ENCODE results near the gene ANKRD40. TPM values are rescaled to one million over a fixed set of nuclear protein-coding genes. Genes with fewer than 3 reads are reported as not detected.
"Not testable (repeated sequence)": the region's sequence is repeated elsewhere in the genome, so short reads cannot be mapped to it uniquely, and the experiment has no call there.

Gene ANKRD40
- total and polyA plus RNA-seq, 3 experiments from 2014 or later = 6.6 to 48.5 (median 48.2) TPM

GRCh38 chr17:50731575-50732460, 24.1 kb upstream of the ANKRD40 start:
- Mint-ChIP-seq H3K4me3 (peak overlapping the region in 6 of 7 donors; percentile 14 to 84 (median 46)), H3K4me1 (peaks cover 62 to 87% (median 86%) of the 10 kb centered on the region in 3 donors), H3K27ac (peak overlapping the region; percentile 8 to 93 (median 64)), H3K9me3 (no peaks in the 10 kb centered on the region), H3K36me3 (peaks cover 0 to 20% (median 1%) of the 10 kb centered on the region in 3 donors), H3K27me3 (no peaks in the 10 kb centered on the region)
- DNase-seq = no peak
- Histone ChIP-seq H3K36me3 (ENCODE audit: insufficient read depth, low read length) (peaks cover under 1% of the 10 kb centered on the region), H3K27ac (ENCODE audit: low read depth, low read length) (no peak overlapping the region), H3K4me1 (ENCODE audit: insufficient read depth, low read length) (peaks cover 62% of the 10 kb centered on the region), H3K9me3 (ENCODE audit: low read length) (no peaks in the 10 kb centered on the region), H3K4me3 (ENCODE audit: low read length) (peak overlapping the region; percentile 14), H3K27me3 (ENCODE audit: insufficient read depth, low read length, poor library complexity, severe bottlenecking) (no peaks in the 10 kb centered on the region)
- ChIA-PET CTCF (interaction anchor here (0.6 to 1.3 kb wide), 4 partner anchors 21 to 531 kb away, joined by 3 to 4 read pairs (median 3); partner anchors contain the start of gene COL1A1), POLR2A (no interaction called here)

GRCh38 chr17:50728881-50729765, 21.4 kb upstream of the ANKRD40 start:
- no peak for DNase-seq
- H3K27me3 ChIP-seq (ENCODE audit: insufficient read depth, low read length, poor library complexity, severe bottlenecking) = no peaks in the 10 kb centered on the region
- Mint-ChIP-seq H3K4me1 (peaks cover 53 to 84% (median 77%) of the 10 kb centered on the region in 3 donors), H3K27ac (peak overlapping the region in 5 of 8 donors; percentile 10 to 60 (median 22)), H3K27me3 (no peaks in the 10 kb centered on the region), H3K36me3 (peaks cover 0 to 17% (median 1%) of the 10 kb centered on the region in 3 donors), H3K4me3 (peak overlapping the region in 2 of 7 donors; percentile 24 to 76), H3K9me3 (no peaks in the 10 kb centered on the region)
- H3K4me3 ChIP-seq (ENCODE audit: low read length) = no peak overlapping the region
- ChIA-PET CTCF (interaction anchor here (1.3 kb wide), 1 partner anchor 12 kb away, joined by 3 read pairs; no protein-coding TSS in a partner anchor), POLR2A (no interaction called here)
- H3K36me3 ChIP-seq (ENCODE audit: insufficient read depth, low read length) = no peaks in the 10 kb centered on the region
- no peak overlapping the region for H3K27ac ChIP-seq (ENCODE audit: low read depth, low read length)
- H3K9me3 ChIP-seq (ENCODE audit: low read length) = no peaks in the 10 kb centered on the region
- peaks cover 69% of the 10 kb centered on the region for H3K4me1 ChIP-seq (ENCODE audit: insufficient read depth, low read length)

GRCh38 chr17:50728112-50728429, 20.4 kb upstream of the ANKRD40 start:
- no peak for DNase-seq
- H3K4me3 Mint-ChIP-seq = peak overlapping the region in 1 of 7 donors; percentile 86

DNA sequence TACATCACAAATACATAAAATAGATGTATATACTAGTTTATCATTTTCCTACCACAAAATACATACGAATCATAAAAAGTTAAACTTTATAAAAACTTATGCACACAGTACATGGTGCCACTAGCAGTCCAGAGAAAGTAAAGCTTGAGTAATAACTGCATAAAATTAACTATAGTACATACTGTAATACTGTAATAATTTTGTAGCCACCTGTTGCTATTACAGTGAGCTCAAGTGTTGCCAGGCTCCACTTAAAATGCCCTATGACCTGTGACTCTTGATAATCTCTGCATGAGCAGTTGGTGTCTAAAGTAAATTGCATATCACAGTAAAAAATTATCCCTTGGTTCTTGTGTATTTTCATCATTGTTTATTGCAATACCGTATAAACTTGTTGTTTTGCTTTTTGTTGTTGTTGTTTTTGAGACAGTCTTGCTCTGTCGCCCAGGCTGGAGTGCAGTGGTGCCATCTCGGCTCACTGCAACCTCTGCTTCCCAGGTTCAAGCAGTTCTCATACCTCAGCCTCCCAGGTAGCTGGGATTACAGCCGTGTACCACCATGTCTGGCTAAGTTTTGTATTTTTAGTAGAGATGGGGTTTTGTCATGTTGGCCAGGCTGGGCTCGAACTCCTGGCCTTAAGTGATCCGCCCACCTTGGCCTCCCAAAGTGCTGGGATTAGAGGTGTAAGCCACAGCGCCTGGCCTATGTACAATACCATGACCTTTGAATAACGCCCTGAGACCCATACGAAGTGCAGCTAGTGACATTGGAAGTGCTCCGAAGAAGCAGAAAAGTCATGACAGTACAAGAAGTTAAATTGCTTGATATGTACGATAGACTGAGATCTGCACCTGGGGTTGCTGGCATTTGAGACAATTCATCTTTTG, 18.3 kb upstream of the ANKRD40 start:
- CTCF ChIA-PET = interaction anchor here (0.6 to 1.3 kb wide), 2 partner anchors 21 to 57 kb away, joined by 3 to 4 read pairs; no protein-coding TSS in a partner anchor
- Histone ChIP-seq H3K9me3 (ENCODE audit: low read length) (no peaks in the 10 kb centered on the region), H3K4me3 (ENCODE audit: low read length) (no peak overlapping the region), H3K36me3 (ENCODE audit: insufficient read depth, low read length) (no peaks in the 10 kb centered on the region), H3K27me3 (ENCODE audit: insufficient read depth, low read length, poor library complexity, severe bottlenecking) (no peaks in the 10 kb centered on the region), H3K27ac (ENCODE audit: low read depth, low read length) (no peak overlapping the region), H3K4me1 (ENCODE audit: insufficient read depth, low read length) (peaks cover 78% of the 10 kb centered on the region)
- H3K36me3 Mint-ChIP-seq = peaks cover 0 to 24% (median 1%) of the 10 kb centered on the region in 3 donors
- no peaks in the 10 kb centered on the region for H3K9me3 Mint-ChIP-seq
- H3K4me1 Mint-ChIP-seq = peaks cover 53 to 90% (median 81%) of the 10 kb centered on the region in 3 donors
- no peaks in the 10 kb centered on the region for H3K27me3 Mint-ChIP-seq
- peak overlapping the region; percentile 8 to 55 (median 36) for H3K4me3 Mint-ChIP-seq
- no peak for DNase-seq
- H3K27ac Mint-ChIP-seq = no peak overlapping the region
- POLR2A ChIA-PET = interaction anchor here (0.6 to 0.7 kb wide), 2 partner anchors 18 kb away, joined by 3 to 4 read pairs; no protein-coding TSS in a partner anchor

More at GRCh38 chr17:50728112-50728429, 20.4 kb upstream of the ANKRD40 start:
- Mint-ChIP-seq H3K9me3 (no peaks in the 10 kb centered on the region), H3K27ac (no peak overlapping the region), H3K36me3 (peaks cover 0 to 18% (median 1%) of the 10 kb centered on the region in 3 donors), H3K4me1 (peaks cover 56 to 91% (median 82%) of the 10 kb centered on the region in 3 donors), H3K27me3 (no peaks in the 10 kb centered on the region)
- Histone ChIP-seq H3K4me3 (ENCODE audit: low read length) (no peak overlapping the region), H3K27me3 (ENCODE audit: insufficient read depth, low read length, poor library complexity, severe bottlenecking) (no peaks in the 10 kb centered on the region), H3K4me1 (ENCODE audit: insufficient read depth, low read length) (peaks cover 79% of the 10 kb centered on the region), H3K27ac (ENCODE audit: low read depth, low read length) (no peak overlapping the region), H3K9me3 (ENCODE audit: low read length) (no peaks in the 10 kb centered on the region), H3K36me3 (ENCODE audit: insufficient read depth, low read length) (no peaks in the 10 kb centered on the region)
- ChIA-PET POLR2A (interaction anchor here (0.6 to 0.8 kb wide), 2 partner anchors 10 to 12 kb away, joined by 3 read pairs; no protein-coding TSS in a partner anchor), CTCF (interaction anchor here (1.3 kb wide), 1 partner anchor 11 kb away, joined by 3 read pairs; no protein-coding TSS in a partner anchor)

DNA sequence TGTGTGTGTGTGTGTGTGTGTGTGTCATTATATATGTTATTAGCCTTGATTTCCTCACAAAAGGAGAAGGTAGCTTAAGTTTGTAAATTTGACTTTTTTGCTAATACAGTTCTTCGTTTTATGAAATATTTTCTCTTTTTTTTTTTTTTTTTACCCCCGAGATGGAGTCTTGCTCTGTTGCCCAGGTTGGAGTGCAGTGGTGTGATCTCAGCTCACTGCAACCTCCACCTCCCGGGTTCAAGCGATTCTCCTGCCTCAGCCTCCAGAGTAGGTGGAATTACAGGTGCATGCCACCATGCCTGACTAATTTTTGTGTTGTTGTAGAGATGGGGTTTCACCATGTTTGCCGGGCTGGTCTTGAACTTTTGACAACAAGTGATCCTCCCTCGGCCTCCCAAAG, 16.9 kb upstream of the ANKRD40 start:
- H3K9me3 ChIP-seq (ENCODE audit: low read length); H3K27me3 ChIP-seq (ENCODE audit: insufficient read depth, low read length, poor library complexity, severe bottlenecking); H3K36me3 ChIP-seq (ENCODE audit: insufficient read depth, low read length); H3K27ac ChIP-seq (ENCODE audit: low read depth, low read length); H3K9me3 Mint-ChIP-seq; DNase-seq; CTCF ChIA-PET; H3K4me3 ChIP-seq (ENCODE audit: low read length); H3K27me3 Mint-ChIP-seq; POLR2A ChIA-PET: not testable (repeated sequence)
- Mint-ChIP-seq H3K36me3 (peaks cover 0 to 29% (median 1%) of the 10 kb centered on the region in 3 donors), H3K4me1 (peaks cover 50 to 87% (median 85%) of the 10 kb centered on the region in 3 donors), H3K4me3 (peak overlapping the region in 2 of 7 donors; percentile 59 to 74), H3K27ac (peak overlapping the region in 1 of 8 donors; percentile 58)
- peaks cover 73% of the 10 kb centered on the region for H3K4me1 ChIP-seq (ENCODE audit: insufficient read depth, low read length)

DNA sequence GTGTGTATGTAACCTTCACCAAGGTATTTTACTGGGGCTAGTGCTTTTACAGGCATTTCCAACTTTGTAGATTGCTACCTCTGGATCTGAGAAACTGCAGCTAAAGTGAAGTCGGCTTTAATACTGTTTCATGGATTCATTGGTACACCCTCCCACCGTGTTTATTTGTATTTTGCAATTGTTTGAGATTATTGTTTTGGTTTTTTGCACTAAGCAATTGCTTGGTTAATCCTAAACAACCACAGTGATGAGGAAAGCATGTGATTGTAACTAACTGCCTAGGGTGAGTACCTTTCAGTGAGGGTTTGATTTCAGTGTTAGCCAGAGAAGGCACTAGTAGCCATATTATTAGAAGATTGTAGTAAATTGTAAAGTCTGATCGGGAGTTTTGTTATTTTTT, 15.0 kb upstream of the ANKRD40 start:
- H3K9me3 Mint-ChIP-seq = no peaks in the 10 kb centered on the region
- H3K27me3 Mint-ChIP-seq = peaks cover 0 to 1% of the 10 kb centered on the region in 2 donors
- H3K27ac Mint-ChIP-seq = peak overlapping the region in 6 of 8 donors; percentile 23 to 86 (median 64)
- Histone ChIP-seq H3K36me3 (ENCODE audit: insufficient read depth, low read length) (no peaks in the 10 kb centered on the region), H3K4me1 (ENCODE audit: insufficient read depth, low read length) (peaks cover 66% of the 10 kb centered on the region), H3K4me3 (ENCODE audit: low read length) (peak overlapping the region; percentile 24), H3K27me3 (ENCODE audit: insufficient read depth, low read length, poor library complexity, severe bottlenecking) (no peaks in the 10 kb centered on the region), H3K9me3 (ENCODE audit: low read length) (no peaks in the 10 kb centered on the region), H3K27ac (ENCODE audit: low read depth, low read length) (no peak overlapping the region)
- H3K4me3 Mint-ChIP-seq = peak overlapping the region; percentile 46 to 99 (median 59)
- DNase-seq = no peak
- ChIA-PET CTCF (no interaction called here), POLR2A (no interaction called here)
- peaks cover 0 to 32% (median 0%) of the 10 kb centered on the region in 3 donors for H3K36me3 Mint-ChIP-seq
- H3K4me1 Mint-ChIP-seq = peaks cover 41 to 72% (median 70%) of the 10 kb centered on the region in 3 donors

All from CD8-positive, alpha-beta memory T cell (primary cell).